ENCODE measurements around the gene BRI3.

Gene BRI3

DNA sequence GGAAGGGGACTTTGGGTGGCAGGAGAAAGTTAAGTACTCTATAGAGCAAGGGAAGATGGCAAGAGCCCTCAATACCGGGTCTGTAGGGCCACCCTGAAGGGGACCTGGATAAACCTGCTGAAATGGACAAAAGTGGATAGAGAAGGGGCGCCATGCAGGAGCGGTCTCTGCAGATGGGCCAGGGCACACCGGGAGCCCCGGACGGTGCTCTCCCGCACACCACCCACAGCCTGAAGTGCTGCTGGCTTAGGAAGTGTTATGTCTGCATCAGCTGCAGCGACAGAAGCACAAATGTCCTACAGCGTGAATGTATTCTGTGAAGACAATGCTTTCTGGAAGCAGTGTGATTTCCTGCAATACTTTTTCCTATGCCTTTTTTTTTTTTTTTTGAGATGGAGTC is 37.7 kb downstream of the BRI3 start:
- H3K4me3 ChIP-seq, result no peak overlapping the region
- DNase-seq (ENCODE audit: low spot score in 2 of 2), result no peak
- in situ Hi-C loops (cut with MboI; ENCODE audit: low sequenced_read_pairs), result no loop called here
- H3K4me1 ChIP-seq, result no peaks in the 10 kb centered on the region
- H3K36me3 ChIP-seq (replicated peaks), result peaks cover 8% of the 10 kb centered on the region; the same call in 1 of the 2 replicates
- H3K9me3 ChIP-seq, result no peaks in the 10 kb centered on the region
- H3K27me3 ChIP-seq (ENCODE audit: low read depth), result no peaks in the 10 kb centered on the region

DNA sequence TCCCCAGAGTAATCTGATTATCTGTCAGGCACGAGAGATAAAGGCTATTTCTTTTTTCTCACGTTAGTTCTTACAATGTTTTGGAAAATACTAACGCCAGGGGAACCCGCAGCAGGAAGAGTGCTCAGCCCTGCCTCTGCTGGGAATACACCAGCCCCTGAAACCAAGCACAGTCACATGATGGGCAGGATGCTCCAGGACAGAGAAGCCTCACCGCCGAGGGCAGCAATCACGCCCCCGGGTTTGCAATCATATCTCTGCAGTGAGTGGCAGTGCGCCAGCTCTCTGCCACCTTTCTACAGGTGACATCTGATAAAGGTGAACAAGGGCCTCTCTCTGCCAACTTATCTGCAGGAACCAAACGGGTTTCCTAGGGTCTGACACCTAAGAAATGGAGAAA is 39.8 kb downstream of the BRI3 start:
- no peak overlapping the region for H3K4me3 ChIP-seq
- H3K27me3 ChIP-seq (ENCODE audit: low read depth), result no peaks in the 10 kb centered on the region
- in situ Hi-C loops (cut with MboI; ENCODE audit: low sequenced_read_pairs), result no loop called here
- H3K9me3 ChIP-seq, result no peaks in the 10 kb centered on the region
- no peaks in the 10 kb centered on the region for H3K4me1 ChIP-seq
- peaks cover under 1% of the 10 kb centered on the region; the same call in 1 of the 2 replicates for H3K36me3 ChIP-seq (replicated peaks)
- no peak for DNase-seq (ENCODE audit: low spot score in 2 of 2)

DNA sequence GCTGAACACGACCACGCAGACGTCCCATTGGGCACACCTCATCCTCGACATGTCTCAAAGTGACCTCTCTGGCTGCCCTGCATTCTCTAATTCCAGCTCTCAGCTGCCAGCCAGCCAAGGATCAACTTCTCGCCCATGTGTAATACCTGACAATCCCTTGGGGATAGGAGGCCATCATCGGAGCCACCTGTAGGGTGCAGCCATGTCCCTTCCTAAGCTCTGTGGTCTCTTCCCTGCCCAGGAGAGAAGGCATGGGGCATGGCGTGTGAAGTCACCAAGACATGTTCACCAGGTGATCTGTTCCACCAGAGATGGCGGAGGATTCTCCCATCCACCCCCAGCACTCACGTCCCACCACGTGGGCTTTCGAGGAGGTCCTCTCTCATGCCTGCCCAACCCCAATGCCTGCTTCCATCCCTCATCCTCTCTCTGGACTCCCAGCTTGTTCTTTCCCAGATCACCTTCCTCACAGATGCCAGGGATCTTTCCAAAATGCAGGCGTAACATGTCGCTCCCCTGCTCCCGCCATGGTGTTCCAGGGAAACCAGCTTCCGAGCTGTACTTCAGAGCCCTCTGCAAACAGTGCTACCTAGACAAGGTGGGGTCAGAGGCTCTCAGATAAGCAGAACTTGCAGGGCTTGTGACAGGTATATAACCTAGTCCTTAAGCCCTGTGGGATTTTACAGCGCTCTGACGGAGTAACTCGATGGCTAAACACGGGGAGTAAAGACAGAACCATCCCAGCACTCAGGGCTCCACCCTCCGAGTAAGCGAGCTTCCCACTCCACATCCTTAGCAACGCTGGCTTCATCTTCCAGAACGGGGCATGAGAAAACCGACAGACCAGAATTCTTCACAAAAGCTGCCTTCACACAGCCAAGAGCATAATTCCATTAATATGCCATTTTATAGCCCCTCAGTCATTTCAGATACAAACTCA is 41.1 kb downstream of the BRI3 start:
- in situ Hi-C loops (cut with MboI; ENCODE audit: low sequenced_read_pairs), result no loop called here
- H3K4me1 ChIP-seq, result no peaks in the 10 kb centered on the region
- H3K4me3 ChIP-seq, result no peak overlapping the region
- DNase-seq (ENCODE audit: low spot score in 2 of 2), result no peak
- H3K36me3 ChIP-seq (replicated peaks), result no peaks in the 10 kb centered on the region
- H3K27me3 ChIP-seq (ENCODE audit: low read depth), result no peaks in the 10 kb centered on the region
- H3K9me3 ChIP-seq, result no peaks in the 10 kb centered on the region

DNA sequence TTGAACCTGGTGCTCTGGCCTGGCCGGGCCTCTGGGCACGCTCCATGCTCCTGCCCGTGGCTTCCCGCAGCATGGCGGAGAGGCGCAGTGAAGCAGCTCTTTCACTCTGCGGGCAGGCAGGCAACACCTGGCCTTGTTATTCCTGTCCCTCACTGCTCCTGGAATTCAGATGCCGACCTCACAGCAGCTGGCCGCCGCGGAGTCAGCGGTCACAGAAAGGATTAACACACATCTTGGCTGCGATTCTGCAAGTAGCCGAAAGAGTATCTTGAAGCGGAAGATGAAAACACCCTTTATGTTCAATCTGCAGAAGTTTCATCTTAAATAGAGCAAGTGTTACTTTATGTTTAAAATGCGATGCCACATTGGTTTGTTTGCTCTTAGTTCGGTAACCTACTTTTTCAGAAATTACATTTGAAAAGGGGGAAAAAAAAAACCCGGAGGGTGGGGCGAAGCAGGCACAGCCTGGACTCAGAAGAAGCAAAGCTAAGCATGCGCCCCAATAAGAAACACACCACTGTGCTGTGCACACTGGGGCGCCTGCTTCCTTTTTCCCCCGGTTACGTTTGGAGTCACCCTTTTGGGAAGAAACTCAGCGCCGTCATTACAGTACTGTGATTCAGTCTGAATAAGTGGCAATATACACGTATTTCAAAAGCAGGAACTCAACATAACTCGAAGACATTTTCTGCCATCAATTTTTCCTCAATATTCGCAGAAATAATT is 42.3 kb downstream of the BRI3 start:
- DNase-seq (ENCODE audit: low spot score in 2 of 2), result no peak

DNA sequence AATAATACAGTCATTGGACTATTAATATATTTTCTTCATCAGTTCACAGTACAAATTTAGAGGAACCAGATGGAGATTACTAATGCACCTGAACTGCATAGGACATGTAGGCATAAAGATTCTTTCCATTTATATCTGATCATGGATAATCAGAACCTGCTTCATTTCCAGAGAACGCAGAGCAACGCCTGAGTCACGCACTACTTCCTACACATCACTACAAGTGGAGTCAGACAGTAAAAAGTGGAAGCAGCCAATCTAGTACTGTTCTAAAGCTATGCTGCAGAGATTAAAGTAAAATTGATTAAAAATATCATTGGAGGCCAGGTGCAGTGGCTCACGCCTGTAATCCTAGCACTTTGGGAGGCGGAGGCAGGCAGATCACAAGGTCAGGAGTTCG is 43.3 kb downstream of the BRI3 start:
- DNase-seq (ENCODE audit: low spot score in 2 of 2), result no peak
- H3K36me3 ChIP-seq (replicated peaks), result no peaks in the 10 kb centered on the region
- H3K27me3 ChIP-seq (ENCODE audit: low read depth), result no peaks in the 10 kb centered on the region
- H3K4me3 ChIP-seq, result no peak overlapping the region
- H3K4me1 ChIP-seq, result no peaks in the 10 kb centered on the region
- H3K9me3 ChIP-seq, result no peaks in the 10 kb centered on the region
- in situ Hi-C loops (cut with MboI; ENCODE audit: low sequenced_read_pairs), result no loop called here

More for the DNA sequence above, 42.3 kb downstream of the BRI3 start:
- H3K36me3 ChIP-seq (replicated peaks), result no peaks in the 10 kb centered on the region
- no peaks in the 10 kb centered on the region for H3K9me3 ChIP-seq
- no peaks in the 10 kb centered on the region for H3K4me1 ChIP-seq
- H3K4me3 ChIP-seq, result no peak overlapping the region
- in situ Hi-C loops (cut with MboI; ENCODE audit: low sequenced_read_pairs), result no loop called here
- no peaks in the 10 kb centered on the region for H3K27me3 ChIP-seq (ENCODE audit: low read depth)

DNA sequence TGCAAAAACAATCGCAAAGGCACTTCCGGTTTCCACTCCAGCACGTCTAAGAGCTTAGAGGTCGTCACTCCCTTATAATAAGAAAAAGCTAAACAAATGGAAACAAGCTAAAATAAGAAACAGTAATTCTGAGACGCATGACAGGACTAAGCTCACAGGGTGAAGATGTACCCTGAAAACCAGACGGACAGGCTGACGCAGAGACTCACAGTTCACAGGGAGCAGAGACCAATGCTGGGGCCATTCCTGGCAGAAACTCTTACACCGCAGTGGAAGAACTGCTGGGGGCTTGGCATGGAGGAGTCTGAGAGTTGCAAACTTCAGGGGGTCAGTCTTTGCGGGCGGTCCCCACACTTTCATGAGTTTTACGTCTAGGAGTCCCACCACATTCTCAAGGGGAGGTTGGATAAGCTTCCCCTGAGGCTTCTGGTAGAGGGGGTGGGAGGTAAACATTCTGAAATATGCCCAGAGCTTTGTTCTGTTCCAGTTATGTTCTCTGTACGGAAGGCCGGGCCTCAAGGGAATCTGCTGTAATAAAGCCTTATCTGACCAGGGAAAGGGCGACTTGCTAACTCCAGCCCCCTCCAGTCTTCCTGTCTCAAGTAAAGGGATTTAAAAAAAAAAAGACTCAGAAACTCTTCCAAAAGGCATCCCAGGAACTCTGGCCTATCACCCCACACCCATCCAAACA is 47.8 kb downstream of the BRI3 start:
- H3K36me3 ChIP-seq (replicated peaks), result no peaks in the 10 kb centered on the region
- H3K4me1 ChIP-seq, result no peaks in the 10 kb centered on the region
- in situ Hi-C loops (cut with MboI; ENCODE audit: low sequenced_read_pairs), result no loop called here
- no peak for DNase-seq (ENCODE audit: low spot score in 2 of 2)
- 0 out of 2 replicates have a peak, but pooled peaks cover 2% of the 10 kb centered on the region for H3K9me3 ChIP-seq
- no peaks in the 10 kb centered on the region for H3K27me3 ChIP-seq (ENCODE audit: low read depth)
- H3K4me3 ChIP-seq, result no peak overlapping the region

DNA sequence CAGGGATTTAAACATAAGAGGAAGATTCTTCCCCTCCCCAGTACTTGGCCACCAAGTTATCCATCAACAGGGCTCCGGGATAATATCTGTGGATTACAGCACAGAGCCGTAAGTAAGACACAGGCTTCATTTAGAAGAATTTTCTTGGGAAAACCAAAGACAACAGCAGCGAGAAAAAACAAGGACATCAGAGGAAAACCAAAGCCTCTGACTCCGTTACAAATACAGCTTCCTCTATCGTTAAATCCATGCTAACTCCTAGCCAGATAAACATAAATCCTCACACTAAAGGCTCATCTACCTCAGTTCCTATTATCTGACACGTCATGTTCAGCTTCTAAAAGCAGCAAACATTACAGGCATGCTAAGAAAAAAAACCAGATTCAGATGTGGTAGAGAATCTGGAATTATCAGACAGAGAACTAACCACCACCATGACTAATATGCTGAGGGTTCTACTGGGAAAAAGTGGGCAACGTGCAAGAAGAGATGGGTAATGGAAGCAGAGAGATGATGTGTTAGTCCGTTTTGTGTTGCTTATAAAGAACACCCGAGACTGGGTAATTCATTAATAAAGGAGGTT is 48.4 kb downstream of the BRI3 start:
- no peaks in the 10 kb centered on the region for H3K4me1 ChIP-seq
- H3K4me3 ChIP-seq, result no peak overlapping the region
- no peaks in the 10 kb centered on the region for H3K36me3 ChIP-seq (replicated peaks)
- in situ Hi-C loops (cut with MboI; ENCODE audit: low sequenced_read_pairs), result no loop called here
- DNase-seq (ENCODE audit: low spot score in 2 of 2), result no peak
- 0 out of 2 replicates have a peak, but pooled peaks cover 2% of the 10 kb centered on the region for H3K9me3 ChIP-seq
- H3K27me3 ChIP-seq (ENCODE audit: low read depth), result no peaks in the 10 kb centered on the region

DNA sequence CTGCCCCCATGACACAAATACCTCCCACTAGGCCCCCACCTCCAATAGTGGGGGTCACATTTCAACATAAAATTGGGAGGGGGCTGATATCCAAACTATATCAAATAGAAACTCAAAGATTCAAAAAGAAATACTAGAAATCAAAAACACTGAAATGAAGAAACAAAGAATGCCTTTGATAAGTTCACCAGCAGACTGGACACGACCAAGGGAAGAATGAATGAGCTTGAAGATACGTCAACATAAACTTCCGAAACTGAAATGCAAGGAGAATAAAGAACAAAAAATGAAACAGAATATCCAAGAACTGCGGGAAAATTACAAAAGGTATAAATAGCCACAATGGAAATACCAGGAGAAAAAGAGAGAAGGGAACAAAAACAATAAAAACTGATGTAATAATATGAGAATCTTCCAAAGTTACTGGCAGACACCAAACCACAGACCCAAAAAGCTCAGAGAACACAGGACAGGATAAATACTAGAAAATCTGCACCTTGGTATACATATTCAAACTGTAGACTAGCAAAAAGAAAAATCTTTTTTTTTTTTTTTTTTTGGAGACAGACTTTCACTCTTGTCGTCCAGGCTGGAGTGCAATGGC is 49.5 kb downstream of the BRI3 start:
- H3K27me3 ChIP-seq (ENCODE audit: low read depth), result no peaks in the 10 kb centered on the region
- 0 out of 2 replicates have a peak, but pooled peaks cover 2% of the 10 kb centered on the region for H3K9me3 ChIP-seq
- H3K36me3 ChIP-seq (replicated peaks), result no peaks in the 10 kb centered on the region
- no peak overlapping the region for H3K4me3 ChIP-seq
- no peaks in the 10 kb centered on the region for H3K4me1 ChIP-seq
- in situ Hi-C loops (cut with MboI; ENCODE audit: low sequenced_read_pairs), result no loop called here
- no peak for DNase-seq (ENCODE audit: low spot score in 2 of 2)

DNA sequence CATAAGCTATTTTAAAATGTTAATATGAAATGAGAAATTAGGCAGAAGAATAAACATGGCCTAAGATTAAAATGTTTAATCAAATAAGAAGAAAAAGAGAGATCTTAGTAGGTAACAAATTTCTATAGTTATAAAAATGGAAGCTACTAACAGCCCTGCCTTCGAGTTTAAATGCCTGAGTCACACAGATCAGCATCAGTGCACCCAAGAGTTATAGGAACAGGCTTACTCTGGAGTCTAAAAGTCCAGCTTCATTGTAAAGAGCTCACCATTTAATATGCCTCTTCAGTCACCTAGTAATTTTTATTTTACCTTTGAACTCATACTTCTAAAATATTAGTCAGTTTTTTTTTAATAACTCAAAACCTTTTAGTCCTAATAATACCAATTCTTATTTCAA is 52.6 kb downstream of the BRI3 start:
- no peaks in the 10 kb centered on the region for H3K36me3 ChIP-seq (replicated peaks)
- no peak for DNase-seq (ENCODE audit: low spot score in 2 of 2)
- no peak overlapping the region for H3K4me3 ChIP-seq
- H3K4me1 ChIP-seq, result no peaks in the 10 kb centered on the region
- H3K27me3 ChIP-seq (ENCODE audit: low read depth), result no peaks in the 10 kb centered on the region
- 0 out of 2 replicates have a peak, but pooled peaks cover 2% of the 10 kb centered on the region for H3K9me3 ChIP-seq
- in situ Hi-C loops (cut with MboI; ENCODE audit: low sequenced_read_pairs), result no loop called here

DNA sequence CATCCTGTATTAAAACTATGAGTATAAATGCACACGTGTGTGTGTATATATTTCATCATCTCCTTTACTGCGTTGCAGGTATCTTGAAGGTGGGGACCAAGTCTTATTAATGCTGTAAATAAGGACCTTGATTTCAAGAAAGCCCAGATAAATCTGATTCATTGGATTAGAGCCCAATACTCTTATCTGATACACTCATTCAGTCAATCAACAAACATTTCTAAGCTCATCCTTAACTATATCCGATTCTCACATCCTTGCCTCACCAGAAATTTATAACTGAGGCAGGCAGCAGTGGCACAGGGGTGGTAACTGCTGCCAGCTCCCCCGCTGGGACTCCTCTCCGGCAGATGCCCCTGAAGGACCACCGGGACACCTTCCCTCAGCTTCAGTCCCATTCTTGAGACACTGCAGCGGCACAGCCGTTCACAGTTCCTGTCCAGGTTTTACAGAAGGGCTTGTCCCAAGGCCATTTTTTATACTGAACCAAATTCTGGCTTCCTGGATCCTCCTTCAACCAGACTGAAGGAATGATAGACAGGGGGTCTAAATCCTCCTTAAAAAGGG is 54.0 kb downstream of the BRI3 start:
- no peaks in the 10 kb centered on the region for H3K36me3 ChIP-seq (replicated peaks)
- DNase-seq (ENCODE audit: low spot score in 2 of 2), result no peak
- 0 out of 2 replicates have a peak, but pooled peaks cover 2% of the 10 kb centered on the region for H3K9me3 ChIP-seq
- H3K4me1 ChIP-seq, result no peaks in the 10 kb centered on the region
- no peaks in the 10 kb centered on the region for H3K27me3 ChIP-seq (ENCODE audit: low read depth)
- in situ Hi-C loops (cut with MboI; ENCODE audit: low sequenced_read_pairs), result no loop called here
- H3K4me3 ChIP-seq, result no peak overlapping the region

DNA sequence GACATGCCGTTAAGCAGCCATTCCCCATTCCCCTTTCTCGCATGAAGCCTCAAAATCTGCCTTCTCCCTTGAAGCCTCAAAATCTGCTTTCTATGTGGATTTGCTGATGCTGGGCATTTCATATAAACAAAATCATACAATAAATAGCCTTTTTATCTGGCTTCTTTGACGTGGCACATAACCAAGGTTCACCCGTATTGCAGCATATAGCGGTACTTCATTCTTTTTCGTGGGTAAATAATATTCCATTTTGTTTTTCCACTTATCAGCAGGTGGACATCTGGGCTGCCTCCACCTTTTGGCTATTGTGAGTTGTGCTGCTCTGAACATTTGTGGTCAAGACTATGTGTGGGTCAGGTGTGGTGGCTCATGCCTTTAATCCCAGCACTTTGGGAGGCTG is 57.0 kb downstream of the BRI3 start:
- H3K4me3 ChIP-seq, result no peak overlapping the region
- no peaks in the 10 kb centered on the region for H3K27me3 ChIP-seq (ENCODE audit: low read depth)
- H3K4me1 ChIP-seq, result no peaks in the 10 kb centered on the region
- no peaks in the 10 kb centered on the region for H3K9me3 ChIP-seq
- in situ Hi-C loops (cut with MboI; ENCODE audit: low sequenced_read_pairs), result no loop called here
- DNase-seq (ENCODE audit: low spot score in 2 of 2), result no peak
- no peaks in the 10 kb centered on the region for H3K36me3 ChIP-seq (replicated peaks)

DNA sequence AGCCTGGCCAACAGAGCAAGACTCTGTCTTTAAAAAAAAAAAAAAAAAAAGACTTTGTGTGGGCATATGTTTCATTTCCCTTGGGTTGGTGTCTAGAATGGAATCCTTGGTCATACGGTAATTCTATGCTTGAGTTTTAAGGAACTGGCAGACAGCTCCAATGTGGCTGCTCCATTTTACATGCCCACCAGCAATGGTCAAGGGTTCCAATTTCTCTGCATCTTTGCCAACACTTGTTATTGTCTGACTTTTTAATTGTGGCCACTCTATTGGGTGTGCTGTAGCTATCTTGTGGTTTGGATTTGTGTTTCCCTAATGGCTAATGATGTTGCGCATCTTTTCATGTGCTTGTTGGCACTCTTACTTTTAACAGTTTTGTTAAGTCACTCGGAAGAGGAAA is 57.6 kb downstream of the BRI3 start:
- no peak for DNase-seq (ENCODE audit: low spot score in 2 of 2)
- H3K4me3 ChIP-seq, result no peak overlapping the region
- in situ Hi-C loops (cut with MboI; ENCODE audit: low sequenced_read_pairs), result no loop called here
- H3K9me3 ChIP-seq, result no peaks in the 10 kb centered on the region
- H3K4me1 ChIP-seq, result no peaks in the 10 kb centered on the region
- no peaks in the 10 kb centered on the region for H3K27me3 ChIP-seq (ENCODE audit: low read depth)
- no peaks in the 10 kb centered on the region for H3K36me3 ChIP-seq (replicated peaks)

DNA sequence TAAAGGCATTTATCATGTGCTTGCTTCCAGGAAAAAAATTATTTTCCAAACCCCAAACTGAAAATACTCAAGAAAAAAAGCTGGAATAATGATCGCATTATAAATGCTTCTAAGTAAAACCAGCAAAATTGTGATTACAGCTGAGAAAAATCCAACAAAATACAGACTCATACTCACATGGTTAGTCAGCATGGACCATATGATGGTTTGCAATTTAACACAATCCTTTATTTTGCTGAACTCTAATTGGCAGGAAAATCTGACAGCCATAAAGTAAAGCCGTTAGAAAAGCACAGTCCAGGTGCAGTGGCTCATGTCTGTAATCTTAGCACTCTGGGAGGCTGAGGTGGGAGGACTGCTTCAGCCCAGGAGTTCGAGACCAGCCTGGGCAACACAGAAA is 59.6 kb downstream of the BRI3 start:
- Histone ChIP-seq H3K4me1 (no peaks in the 10 kb centered on the region), H3K27me3 (ENCODE audit: low read depth) (no peaks in the 10 kb centered on the region), H3K36me3 (replicated peaks) (no peaks in the 10 kb centered on the region), H3K4me3 (no peak overlapping the region), H3K9me3 (no peaks in the 10 kb centered on the region)
- DNase-seq (ENCODE audit: low spot score in 2 of 2), result no peak
- in situ Hi-C loops (cut with MboI; ENCODE audit: low sequenced_read_pairs), result no loop called here

All from HAP-1 (cell line).